Epithelial cell of esophagus (primary cell): ENCODE results near the gene CEP250.

Experiments
- DNase-seq: peaks from one replicate; pipeline ENCODE4 v3.0.0; 2010; ENCODE audit warnings: low read depth
- H3K4me3 ChIP-seq: 2 replicates; pipeline ENCODE4 v1.5.1; 2011; ENCODE audit warnings: mild to moderate bottlenecking, low read length, control low read depth
- CTCF ChIP-seq: IDR thresholded peaks from 2 replicates; pipeline ENCODE4 v1.5.1; 2011; ENCODE audit warnings: low read depth, mild to moderate bottlenecking, low read length, control low read depth, inconsistent platforms; ENCODE audit not compliant: insufficient read depth; ENCODE audit errors: missing control alignments

CEP250 gene

GRCh38 chr20:35466856-35467255 lies 11.5 kb downstream of the CEP250 start:
- no peak overlapping the region for H3K4me3 ChIP-seq
- no peak for TF ChIP-seq CTCF
- DNase-seq: no peak

- DNase-seq: no peak
- H3K4me3 ChIP-seq: no peak overlapping the region
- no peak for TF ChIP-seq CTCF
These were observed 12.2 kb downstream of the CEP250 start for GRCh38 chr20:35467339-35468224.

GRCh38 chr20:35468671-35469334 lies 13.4 kb downstream of the CEP250 start:
- TF ChIP-seq CTCF: no peak
- no peak for DNase-seq
- H3K4me3 ChIP-seq: no peak overlapping the region

- DNase-seq: no peak
- no peak for TF ChIP-seq CTCF
- no peak overlapping the region for H3K4me3 ChIP-seq
These were observed 16.8 kb downstream of the CEP250 start for GRCh38 chr20:35472209-35472608.

GRCh38 chr20:35473684-35474083 lies 18.3 kb downstream of the CEP250 start:
- DNase-seq: no peak
- no peak for TF ChIP-seq CTCF
- H3K4me3 ChIP-seq: no peak overlapping the region

- no peak overlapping the region for H3K4me3 ChIP-seq
- no peak for DNase-seq
- TF ChIP-seq CTCF: no peak
These were observed 19.0 kb downstream of the CEP250 start for GRCh38 chr20:35474303-35474871.
